ENCODE measurements around the gene TADA2B.

TADA2B gene

DNA sequence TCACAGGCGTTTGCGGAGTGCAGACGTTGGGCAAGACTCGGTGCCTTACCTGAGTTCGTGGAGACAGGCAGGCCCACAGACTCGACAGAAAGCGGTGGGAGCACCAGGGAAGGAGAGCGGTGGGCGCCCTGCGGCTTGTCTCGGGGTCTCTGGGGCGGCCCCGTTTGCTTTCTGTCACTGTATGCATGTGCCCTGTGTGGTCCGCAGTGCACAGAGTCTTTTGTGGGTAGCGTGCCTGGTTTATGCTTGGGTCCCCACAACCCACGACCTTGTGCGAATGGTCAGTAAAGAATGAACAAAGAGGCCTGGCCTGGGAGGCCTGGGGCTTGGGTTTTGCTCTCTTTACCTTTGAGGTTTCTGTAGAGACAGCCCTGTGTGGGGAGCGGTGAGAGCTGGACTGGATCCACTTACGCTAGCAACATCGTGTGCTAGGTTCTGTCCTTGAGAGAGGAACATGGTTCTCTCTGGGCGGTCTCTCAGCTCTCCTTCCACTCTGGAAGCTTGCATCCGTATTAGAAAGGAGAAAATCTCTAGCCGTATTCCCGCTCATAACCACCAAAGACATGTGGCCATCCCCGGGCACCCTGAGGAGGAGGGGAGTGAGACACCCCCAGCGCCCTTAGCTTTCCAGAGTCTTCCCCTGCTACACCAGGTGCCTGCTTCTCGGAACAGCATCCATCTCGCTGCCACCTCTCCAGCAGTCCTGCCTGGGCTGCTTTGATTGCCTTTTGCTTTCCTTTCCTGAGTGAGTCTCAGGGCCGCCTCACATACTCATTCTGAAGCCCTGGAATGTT is 1.2 kb downstream of the TADA2B start:
- Histone ChIP-seq H3K9me3 (ENCODE audit: severe bottlenecking) (no peaks in the 10 kb centered on the region), H3K27me3 (ENCODE audit: insufficient read depth, low read depth, severe bottlenecking) (no peaks in the 10 kb centered on the region), H3K36me3 (peaks cover 18% of the 10 kb centered on the region), H3K27ac (peak overlapping the region; percentile 84), H3K4me3 (ENCODE audit: low read depth, low read length) (peak overlapping the region; percentile 84)
- DNase-seq: no peak
- TF ChIP-seq, protein P1, sequence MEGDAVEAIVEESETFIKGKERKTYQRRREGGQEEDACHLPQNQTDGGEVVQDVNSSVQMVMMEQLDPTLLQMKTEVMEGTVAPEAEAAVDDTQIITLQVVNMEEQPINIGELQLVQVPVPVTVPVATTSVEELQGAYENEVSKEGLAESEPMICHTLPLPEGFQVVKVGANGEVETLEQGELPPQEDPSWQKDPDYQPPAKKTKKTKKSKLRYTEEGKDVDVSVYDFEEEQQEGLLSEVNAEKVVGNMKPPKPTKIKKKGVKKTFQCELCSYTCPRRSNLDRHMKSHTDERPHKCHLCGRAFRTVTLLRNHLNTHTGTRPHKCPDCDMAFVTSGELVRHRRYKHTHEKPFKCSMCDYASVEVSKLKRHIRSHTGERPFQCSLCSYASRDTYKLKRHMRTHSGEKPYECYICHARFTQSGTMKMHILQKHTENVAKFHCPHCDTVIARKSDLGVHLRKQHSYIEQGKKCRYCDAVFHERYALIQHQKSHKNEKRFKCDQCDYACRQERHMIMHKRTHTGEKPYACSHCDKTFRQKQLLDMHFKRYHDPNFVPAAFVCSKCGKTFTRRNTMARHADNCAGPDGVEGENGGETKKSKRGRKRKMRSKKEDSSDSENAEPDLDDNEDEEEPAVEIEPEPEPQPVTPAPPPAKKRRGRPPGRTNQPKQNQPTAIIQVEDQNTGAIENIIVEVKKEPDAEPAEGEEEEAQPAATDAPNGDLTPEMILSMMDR (IDR thresholded peaks at IDR 0.05; ENCODE audit: low read depth, low read length): no peak

DNA sequence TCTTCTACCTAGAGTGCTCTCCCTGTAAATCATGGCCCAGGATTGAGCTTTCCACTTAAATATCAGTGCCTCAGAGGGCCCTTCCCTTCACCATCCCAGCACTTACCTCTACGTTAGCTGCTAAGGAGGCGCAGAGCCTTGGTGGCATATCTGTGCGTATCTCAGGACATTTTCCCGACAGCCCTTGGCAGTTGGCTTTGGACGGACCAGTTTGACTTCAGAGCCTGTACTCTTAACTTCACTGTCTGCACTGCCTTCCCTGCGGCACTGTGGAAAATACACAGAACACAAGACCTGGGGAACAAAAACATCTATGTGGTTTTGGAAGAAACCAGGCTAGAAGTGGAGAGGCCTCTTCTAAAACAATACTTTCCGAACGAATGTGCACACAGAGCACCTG is 2.4 kb downstream of the TADA2B start:
- H3K9me3 ChIP-seq (ENCODE audit: severe bottlenecking): no peaks in the 10 kb centered on the region
- peaks cover 18% of the 10 kb centered on the region for H3K36me3 ChIP-seq
- no peak overlapping the region for H3K4me3 ChIP-seq (ENCODE audit: low read depth, low read length)
- H3K27me3 ChIP-seq (ENCODE audit: insufficient read depth, low read depth, severe bottlenecking): no peaks in the 10 kb centered on the region
- H3K27ac ChIP-seq: no peak overlapping the region
- no peak for DNase-seq
- TF ChIP-seq, protein P1 (IDR thresholded peaks at IDR 0.05; ENCODE audit: low read depth, low read length): no peak

GRCh38 chr4:7045961-7046921 is 3.1 kb downstream of the TADA2B start:
- no peak for DNase-seq
- H3K9me3 ChIP-seq (ENCODE audit: severe bottlenecking): no peaks in the 10 kb centered on the region
- no peak overlapping the region for H3K4me3 ChIP-seq (ENCODE audit: low read depth, low read length)
- H3K27me3 ChIP-seq (ENCODE audit: insufficient read depth, low read depth, severe bottlenecking): no peaks in the 10 kb centered on the region
- peaks cover 18% of the 10 kb centered on the region for H3K36me3 ChIP-seq
- TF ChIP-seq, protein P1 (IDR thresholded peaks at IDR 0.05; ENCODE audit: low read depth, low read length): no peak
- no peak overlapping the region for H3K27ac ChIP-seq

DNA sequence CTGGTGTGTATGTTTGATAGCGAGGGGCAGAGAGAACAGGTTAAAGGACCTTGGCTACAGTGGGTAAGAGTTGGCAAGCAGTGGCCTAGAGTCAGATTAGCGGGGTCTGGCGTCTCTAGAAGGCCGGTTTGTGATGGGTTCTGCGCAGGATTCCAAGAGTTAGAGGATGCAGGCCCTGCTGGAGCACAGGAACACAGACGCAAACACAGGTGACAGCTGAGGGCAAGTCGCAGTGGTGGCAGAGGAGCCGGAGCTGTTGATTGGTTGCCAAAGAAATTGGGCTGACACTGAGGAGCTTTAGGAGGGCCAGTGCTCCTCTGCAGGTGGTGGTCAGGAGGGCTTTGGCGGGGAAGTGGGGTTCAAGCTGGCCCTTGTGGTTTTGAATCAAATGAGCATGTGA is 3.8 kb downstream of the TADA2B start:
- Histone ChIP-seq H3K27ac (no peak overlapping the region), H3K27me3 (ENCODE audit: insufficient read depth, low read depth, severe bottlenecking) (no peaks in the 10 kb centered on the region), H3K36me3 (peaks cover 18% of the 10 kb centered on the region), H3K9me3 (ENCODE audit: severe bottlenecking) (no peaks in the 10 kb centered on the region), H3K4me3 (ENCODE audit: low read depth, low read length) (no peak overlapping the region)
- TF ChIP-seq, protein P1 (IDR thresholded peaks at IDR 0.05; ENCODE audit: low read depth, low read length): no peak
- DNase-seq: no peak

DNA sequence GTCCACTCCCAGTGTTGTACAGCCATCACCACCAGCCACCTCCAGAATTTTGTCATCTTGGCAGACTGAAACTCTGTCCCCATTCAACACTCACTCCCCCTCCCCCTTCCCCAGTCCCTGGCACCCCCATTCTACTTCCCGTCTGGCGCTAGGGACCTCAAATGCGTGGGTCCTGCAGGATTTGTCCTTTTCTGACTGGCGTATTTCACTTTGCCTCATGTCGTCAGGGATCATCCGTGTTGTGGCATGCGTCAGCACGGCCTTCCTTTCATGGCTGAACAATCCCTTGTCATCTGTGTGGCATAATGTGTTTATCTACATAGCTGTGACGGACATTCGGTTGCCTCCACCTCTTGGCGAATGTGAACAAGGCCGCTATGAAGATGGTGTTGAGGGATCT is 5.5 kb downstream of the TADA2B start:
- no peak overlapping the region for H3K4me3 ChIP-seq (ENCODE audit: low read depth, low read length)
- H3K27me3 ChIP-seq (ENCODE audit: insufficient read depth, low read depth, severe bottlenecking): no peaks in the 10 kb centered on the region
- DNase-seq: no peak
- H3K27ac ChIP-seq: no peak overlapping the region
- TF ChIP-seq, protein P1 (IDR thresholded peaks at IDR 0.05; ENCODE audit: low read depth, low read length): no peak
- no peaks in the 10 kb centered on the region for H3K9me3 ChIP-seq (ENCODE audit: severe bottlenecking)
- peaks cover 21% of the 10 kb centered on the region for H3K36me3 ChIP-seq
